GM21360 (cell line): ENCODE results near the gene MRTFA.
"Not testable (repeated sequence)": the region's sequence is repeated elsewhere in the genome, so short reads cannot be mapped to it uniquely, and the experiment has no call there.

Experiments
- ATAC-seq: cut with Tn5 transposase; IDR thresholded peaks from one replicate; pipeline ENCODE4 v1.9.1; 2021; ENCODE audit warnings: mild to moderate bottlenecking, moderate library complexity; ENCODE audit not compliant: unreplicated experiment

MRTFA gene

DNA sequence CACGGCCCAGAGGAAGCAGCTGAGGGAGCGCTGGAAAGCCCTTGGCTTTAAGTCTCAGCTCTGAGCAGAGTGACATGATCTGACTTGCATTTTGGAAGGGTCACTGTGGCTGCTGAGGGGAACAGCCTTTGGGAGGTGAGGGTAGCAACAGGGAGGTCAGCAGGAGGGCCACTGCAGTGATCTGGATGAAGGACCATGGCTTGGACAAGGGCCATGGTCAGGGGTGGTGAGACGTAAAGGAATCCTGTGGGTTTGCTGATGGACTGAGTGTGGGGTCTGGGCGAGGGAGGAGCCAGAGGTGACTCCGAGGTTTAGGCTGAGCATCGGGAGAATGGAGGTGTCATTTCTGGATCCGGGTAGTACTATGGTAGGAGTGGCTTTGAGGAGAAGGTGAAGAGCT lies 232.9 kb downstream of the MRTFA start:
- no peak for ATAC-seq

DNA sequence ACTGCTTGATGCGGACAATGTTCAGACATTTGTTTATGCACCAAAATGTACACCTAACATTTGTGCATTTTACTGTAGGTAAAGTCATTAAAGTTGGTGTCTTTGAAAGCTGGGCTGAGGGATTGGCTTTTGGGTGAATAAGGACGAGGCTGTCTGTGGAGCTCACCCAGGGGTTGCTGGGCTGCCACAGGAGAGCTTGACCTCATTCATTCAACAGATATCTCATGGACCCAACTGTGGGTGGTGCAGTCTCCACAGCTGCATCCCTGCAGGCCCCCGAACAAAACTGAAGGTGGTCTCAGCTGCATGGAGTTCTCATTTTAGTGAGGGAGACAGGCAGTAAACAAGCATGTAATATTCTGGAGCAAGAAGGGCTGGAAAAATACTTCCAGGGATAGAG lies 233.4 kb downstream of the MRTFA start:
- no peak for ATAC-seq

DNA sequence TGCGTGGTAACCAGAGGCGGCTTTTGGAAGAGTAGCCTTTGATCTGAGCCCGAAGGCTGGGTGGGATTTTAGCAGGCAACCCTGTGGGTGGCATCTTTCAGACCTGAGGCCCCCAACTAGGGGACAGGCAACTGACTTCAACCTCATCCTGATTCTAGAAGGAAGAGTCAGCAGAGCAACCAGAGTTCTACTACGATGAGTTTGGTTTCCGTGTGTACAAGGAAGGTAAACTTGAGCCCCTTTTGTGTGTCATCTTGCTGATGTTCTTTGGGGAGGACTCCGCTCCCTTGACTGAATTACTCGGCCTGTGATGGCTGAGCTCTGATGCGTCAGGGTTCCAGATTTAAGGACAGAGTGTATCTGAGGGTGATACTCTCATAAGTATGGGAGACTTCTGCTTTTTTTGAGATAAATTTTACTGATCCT lies 234.5 kb downstream of the MRTFA start:
- no peak for ATAC-seq

DNA sequence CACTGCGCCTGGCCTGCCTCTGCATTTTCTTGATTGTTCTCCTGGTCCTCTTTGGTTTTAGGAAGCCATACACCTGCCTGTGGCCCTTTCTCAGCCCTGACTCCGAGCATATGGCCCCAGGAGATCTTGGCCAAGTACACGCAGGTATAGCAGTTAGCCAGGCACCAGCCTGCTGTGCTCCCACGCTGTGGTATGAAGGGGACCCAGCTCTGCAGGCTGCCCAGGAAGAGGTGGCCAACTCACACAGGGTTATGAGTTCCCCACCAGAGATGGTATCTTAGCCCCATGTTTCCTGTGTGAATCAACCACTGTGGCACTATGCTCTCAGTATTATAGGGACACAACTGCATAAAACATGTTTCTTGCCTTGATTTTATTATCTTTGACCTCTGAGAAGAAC lies 235.0 kb downstream of the MRTFA start:
- ATAC-seq, result no peak

DNA sequence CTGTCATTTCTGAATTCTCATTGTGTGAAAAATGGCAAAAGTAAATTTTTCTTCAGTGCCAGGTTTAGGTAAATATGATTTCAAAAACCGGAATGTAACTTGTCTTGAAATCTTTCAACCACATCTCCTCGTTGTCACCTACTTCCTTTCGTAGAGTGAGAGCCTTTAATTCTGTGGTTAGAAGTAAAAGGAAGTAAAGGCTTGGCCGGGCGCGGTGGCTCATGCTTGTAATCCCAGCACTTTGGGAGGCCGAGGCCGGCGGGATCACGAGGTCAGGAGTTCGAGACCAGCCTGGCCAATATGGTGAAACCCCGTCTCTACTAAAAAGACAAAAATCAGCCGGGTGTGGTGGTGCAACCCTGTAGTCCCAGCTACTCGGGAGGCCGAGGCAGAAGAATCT lies 236.4 kb downstream of the MRTFA start:
- no peak for ATAC-seq

DNA sequence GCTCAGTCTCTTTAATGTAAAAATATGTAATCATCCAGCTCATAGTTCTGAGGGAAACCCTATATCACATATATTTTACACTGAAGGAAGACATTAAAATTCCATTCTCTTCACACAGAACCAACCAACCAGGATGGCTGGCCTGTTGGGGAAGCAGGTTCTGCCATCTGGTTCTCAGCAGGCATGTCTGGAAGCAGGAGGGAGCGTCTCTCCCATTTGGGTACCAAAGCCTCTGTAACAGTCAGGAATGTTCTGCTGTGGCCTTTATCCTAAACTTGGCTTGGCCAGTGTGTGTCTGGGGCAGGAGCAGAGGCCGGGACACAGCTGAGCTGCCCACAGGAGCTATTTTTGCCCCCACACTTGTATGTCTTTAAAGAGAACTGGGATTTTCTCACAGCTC lies 236.9 kb downstream of the MRTFA start:
- no peak for ATAC-seq

DNA sequence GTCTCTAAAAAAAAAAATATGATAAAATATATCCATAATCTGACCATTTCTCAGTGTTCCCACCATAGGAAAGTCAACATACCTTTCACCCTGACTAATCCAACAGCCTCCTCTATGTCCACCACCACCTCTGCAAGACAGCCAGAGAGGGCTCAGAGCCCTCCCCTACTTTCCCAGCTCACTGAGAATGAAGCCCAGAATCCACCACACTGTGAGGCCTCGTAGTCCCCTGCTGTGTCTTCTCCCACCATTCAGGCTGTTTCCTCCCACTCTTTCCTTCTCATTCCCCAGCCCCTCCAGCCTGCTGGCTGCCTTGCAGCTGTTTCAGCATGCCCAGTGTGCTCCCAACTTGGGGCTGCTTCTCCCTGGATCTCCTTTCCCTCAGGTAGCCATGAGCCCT lies 239.1 kb downstream of the MRTFA start:
- no peak for ATAC-seq

DNA sequence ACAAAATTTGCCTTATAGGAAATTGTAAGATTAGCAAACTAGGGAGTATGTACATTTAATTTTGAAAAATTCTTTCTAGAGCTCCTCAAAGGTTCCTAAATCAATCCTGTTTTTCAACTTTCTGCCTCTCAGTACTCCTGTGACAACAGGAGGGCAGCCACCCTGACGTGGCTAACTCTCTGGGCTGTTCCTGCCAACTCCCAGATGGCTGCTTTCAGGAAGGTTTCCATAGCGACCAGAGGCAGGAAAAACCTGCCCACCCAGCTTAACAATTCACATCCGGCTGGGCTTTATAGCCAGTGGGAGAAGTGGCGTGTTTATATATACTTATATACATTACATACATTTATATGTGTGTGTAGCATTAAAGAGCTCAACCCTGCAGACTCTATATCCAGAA lies 239.6 kb downstream of the MRTFA start:
- no peak for ATAC-seq

DNA sequence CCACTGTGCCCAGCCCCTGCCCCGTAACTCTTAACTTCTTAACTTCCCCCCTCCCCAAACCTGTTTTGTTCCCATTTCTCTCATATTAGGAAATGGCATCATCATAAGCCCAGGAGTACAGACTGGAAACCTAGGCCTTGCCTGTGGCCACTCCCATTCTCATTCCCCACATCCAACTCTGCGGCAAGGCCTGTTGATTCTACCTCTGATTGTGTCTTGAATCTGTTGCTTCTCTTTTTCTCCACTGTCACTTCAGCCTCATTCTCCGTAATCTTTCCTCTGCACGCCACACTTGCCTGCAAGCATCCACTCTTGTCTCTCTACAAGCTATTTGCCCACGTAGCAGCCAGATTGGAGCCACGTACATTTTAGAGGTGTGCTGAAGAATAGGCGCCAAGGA lies 240.9 kb downstream of the MRTFA start:
- no peak for ATAC-seq

DNA sequence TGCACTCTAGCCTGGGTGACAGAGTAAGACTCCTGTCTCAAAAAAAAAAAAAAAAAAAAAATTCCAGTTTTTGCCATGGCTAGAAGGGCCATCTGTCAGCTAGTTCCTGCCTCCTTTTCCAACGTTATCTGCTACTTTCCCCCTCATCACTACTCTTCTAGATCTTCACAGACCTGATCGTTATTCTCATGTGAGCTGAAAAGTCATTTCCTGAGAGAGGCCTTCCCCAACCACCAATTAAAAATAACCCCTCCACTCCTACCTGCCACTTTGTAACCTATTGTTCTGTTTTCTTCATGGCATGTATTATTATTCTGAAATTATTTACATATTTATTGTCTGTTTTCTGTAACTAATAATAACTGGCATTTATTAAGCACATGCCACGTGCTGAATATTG lies 241.9 kb downstream of the MRTFA start:
- ATAC-seq, result no peak

DNA sequence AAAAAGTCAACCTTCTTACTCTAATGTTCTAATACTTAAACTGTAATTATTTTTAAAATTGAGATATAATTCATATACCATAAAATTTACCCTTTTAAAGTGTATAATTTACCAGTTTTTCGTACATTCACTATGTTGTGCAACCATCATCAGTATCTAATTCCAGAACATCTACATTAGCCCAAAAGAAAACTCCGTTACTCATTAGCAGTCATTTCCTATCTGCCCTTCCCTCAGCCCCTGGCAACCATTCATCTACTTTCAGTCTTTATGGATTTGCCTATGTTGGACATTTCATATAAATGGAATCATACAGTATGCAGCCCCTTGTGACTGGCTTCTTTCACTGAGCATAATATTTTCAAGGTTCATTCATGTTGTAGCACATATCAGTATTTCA lies 243.9 kb downstream of the MRTFA start:
- no peak for ATAC-seq

DNA sequence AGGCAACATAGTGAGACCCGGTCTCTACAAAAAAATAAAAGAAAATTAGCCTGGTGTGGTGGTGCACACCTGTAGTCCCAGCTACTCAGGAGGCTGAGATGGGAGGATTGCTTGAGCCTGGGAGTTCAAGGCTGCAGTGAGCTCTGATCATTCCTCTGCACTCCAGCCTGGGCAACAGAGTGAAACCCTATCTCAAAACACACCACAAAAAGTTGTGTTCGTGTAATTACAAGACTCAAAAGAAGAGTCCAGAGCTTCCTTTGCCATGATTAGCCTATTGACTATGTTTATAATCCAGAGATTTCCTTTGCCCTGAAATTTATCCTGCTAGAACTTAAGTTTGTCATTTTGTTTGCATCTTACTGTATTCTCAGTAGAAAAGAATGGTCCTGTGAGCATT lies 245.1 kb downstream of the MRTFA start:
- no peak for ATAC-seq

DNA sequence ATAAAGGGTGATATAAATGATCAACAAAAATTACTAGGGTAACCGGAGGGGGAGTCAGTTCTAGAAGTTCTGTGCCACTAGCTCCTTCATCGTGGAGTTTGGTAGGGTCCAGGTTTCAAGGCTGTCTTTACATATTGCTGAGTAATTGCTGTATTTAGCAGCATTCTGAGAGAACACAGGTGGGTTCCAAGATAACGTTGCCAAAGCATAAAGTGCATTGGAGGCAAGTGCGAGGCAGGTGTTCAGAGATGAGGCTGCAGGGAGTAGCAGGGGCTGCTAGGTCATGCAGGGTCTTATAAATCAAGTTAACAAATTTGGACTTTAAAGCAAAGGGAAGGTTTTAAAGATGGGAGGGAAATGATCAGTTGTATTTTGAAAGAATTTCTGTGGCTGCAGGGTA lies 248.3 kb downstream of the MRTFA start:
- no peak for ATAC-seq

DNA sequence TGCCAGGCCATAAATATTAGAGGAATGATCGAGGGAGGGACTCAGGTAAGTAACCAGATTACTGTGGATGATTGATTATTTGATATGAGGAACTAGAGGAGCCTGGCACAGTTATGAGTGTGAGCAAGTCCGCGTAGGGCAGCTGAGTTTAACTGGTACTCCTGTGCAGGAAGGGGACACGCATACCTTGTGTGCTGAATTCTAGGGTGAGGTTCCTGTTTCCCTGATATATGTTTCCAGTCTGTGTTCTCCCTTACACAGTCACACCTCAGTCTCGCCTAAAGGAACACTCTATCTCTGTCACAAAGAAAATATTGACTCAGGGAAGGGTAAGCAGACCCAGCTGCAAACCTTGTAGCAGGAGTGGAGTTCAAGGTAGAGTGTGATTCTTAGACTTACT lies 248.8 kb downstream of the MRTFA start:
- no peak for ATAC-seq

DNA sequence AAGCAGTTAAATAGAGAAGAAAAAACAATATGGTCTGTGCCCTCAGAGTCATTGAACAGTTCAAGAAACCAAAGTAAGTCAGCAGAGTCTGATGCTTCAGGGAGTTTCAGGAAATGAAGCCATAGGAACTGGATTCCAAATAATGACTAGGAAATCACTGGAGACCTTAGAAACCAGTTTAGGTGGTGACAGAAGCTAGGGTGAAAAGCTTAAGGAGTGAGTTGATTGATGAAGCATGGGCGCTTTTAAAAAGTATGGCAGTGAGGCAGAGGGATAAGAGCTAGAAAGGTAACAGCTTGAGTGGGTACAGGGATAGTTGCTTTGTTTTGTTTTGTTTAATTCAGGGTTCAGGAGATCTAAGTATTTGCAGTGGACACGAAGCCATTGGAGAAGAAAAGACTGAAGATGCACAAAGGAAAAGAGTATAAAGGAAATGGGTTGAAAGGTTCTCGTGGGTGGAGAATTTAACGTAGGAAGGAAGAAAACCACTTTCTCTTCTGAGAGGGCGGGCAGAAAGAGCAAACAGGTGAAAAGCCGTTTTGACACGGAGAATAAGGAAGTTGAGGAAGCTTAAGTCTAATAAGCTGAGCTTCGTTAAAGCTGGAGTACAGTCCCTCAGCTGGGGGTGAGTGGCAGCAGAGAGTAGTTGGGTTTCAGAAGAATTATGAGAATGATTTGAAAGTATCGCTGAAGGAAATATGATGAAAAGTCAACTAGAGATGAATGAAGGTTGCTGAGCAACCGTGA lies 251.3 kb downstream of the MRTFA start:
- ATAC-seq, result no peak

DNA sequence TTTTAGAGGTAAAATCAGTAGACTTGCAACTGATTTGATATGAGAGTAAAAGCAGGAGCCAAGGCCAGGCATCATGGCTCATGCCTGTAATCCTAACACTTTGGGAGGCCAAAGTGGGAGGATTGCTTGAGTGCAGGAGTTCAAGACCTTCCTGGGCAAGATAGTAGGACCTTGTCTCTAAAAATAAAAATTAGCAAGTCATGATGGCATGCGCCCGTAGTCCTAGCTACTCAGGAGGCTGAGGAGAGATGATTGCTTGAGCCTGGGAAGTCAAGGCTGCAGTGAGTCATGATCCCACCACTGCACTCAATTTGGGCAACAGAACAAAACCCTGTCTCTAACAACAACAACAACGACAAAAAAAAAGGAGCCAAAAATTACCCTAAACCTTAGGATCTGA lies 252.6 kb downstream of the MRTFA start:
- ATAC-seq, result no peak

DNA sequence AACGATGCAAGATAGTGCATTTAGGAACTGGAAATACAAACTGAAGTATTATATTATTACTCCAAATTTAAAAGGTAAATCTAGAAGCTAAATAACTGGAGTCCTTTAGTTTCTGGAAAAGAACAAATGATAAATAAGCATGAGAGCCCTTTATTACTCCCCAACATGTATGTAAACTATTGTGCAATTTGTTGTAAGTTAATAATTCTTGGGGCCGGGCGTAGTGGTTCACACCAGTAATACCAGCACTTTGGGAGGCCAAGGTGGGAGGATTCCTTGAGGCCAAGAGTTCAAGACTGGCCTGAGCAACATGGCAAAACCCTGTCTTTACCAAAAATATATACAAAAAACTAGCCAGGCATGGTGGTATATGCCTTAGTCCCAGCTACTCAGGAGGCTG lies 255.1 kb downstream of the MRTFA start:
- no peak for ATAC-seq

DNA sequence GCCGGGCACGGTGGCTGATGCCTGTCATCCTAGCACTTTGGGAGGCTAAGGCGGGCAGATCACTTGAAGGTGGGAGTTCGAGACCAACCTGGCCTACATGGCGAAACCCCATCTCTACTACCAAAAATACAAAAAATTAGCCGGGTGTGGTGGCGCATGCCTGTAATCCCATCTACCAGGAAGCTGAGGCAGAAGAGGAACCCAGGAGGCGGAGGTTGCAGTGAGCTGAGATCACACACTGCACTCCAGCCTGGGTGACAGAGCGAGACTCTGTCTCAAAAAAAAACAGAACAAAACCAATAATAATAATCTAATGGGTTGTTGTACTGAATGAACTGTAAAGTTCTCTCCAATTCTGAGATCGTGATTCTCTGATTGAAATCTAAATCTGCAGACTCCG lies 258.1 kb downstream of the MRTFA start:
- not testable (repeated sequence) for ATAC-seq

DNA sequence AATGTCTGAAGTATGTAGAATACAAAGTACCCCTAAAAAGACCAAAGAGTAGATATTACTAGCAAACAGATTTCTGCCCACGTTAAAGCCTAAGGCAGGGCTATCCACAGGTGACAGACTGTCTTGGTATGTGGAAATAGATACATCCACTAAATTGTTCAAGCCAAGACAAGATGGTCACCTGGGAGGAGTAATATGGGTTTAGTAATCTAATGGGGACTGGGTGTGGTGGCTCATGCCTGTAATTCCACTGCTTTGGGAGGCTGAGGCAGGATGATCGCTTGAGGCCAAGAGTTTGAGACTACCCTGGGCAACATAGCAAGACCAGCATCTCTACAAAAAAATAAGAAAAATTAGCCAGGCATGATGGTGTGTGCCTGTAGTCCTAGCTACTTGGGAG lies 258.6 kb downstream of the MRTFA start:
- ATAC-seq, result no peak

DNA sequence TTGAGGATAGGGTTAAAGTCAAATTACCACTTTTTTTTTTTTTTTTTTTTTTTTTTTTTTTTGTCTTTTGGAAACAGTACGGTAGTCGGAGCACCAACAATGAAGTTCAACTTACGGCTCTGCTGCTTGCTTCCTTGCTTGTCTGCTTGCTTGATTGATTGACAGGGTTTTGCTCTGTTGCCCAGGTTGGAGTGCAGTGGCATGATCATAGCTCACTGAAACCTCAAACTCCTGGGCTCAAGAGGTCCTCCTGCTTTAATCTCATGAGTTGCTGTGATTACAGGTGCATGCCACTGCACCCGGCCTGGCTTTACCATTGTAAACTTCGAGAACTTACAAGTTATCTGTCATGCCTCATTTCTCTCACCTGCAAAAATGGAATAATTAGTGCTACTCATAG lies 260.4 kb downstream of the MRTFA start:
- ATAC-seq, result no peak

DNA sequence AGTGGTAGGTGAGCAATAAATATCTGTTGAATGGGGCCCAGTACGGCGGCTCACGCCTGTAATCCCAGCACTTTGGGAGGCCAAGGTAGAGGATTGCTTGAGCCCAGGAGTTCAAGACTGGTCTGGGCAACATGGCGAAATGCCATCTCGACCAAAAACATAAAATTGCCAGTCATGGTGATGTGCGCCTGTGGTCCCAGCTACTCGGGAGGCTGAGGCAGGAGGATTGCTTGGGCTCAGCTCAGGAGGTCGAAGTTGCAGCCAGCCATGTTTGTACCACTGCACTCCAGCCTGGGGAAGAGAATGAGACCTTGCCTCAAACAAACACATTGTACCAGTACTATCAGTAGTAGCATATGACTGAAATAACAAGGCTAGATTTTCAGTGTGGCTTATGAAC lies 262.0 kb downstream of the MRTFA start:
- no peak for ATAC-seq

DNA sequence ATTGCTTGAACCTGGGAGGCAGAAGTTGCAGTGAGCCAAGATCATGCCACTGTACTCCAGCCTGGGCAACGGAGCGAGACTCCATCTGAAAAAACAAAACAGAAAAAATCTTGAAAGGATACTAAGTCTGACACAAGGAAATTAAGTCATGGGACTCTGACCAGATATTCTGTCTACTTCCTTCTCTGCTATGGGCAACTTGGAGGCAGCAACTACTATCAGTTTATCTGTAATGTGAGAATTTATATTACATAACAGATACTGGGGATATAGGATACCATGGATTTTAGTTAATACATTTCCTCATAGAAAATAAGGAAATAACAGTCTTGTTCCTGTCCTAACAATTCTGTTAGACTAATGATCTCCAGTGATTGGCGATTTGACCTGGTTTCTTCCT lies 267.7 kb downstream of the MRTFA start:
- no peak for ATAC-seq

DNA sequence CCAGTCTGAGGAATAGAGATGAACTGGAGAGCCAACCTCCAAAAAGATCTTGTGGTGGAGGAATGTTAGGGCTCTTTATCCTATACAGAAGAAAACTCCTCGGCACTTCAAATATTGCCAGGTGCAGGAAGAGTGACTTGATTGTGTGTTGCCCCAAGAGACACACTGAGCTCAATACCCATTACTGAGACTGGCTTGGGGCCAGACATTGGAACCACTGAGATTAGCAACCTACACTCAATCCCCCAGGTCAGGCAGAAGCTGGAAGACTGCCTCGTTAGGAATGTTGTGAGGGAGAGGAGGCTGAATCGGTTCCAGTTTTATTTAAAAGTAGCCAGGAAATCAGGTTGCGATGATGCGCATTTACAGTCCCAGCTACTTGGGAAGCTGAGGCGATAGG lies 268.5 kb downstream of the MRTFA start:
- no peak for ATAC-seq
